DLD1 (cell line): ENCODE measurements around the gene CDKAL1.

ENCODE experiments used
- in situ Hi-C: cut with HindIII; loops from 2 replicates; pipeline ENCODE4 v1.10.0; 2017; ENCODE audit warnings: low sequenced_read_pairs

CDKAL1 gene

GRCh38 chr6:21263531-21264287 lies 729.5 kb downstream of the CDKAL1 start:
- in situ Hi-C loops = no loop called here

GRCh38 chr6:21264288-21265033 lies 730.2 kb downstream of the CDKAL1 start:
- in situ Hi-C loops = no loop called here

GRCh38 chr6:21265034-21265729 lies 730.9 kb downstream of the CDKAL1 start:
- in situ Hi-C loops = no loop called here

- in situ Hi-C loops = no loop called here
Observed at GRCh38 chr6:21265730-21266044, 731.4 kb downstream of the CDKAL1 start.

GRCh38 chr6:21270636-21271201 lies 736.5 kb downstream of the CDKAL1 start:
- in situ Hi-C loops = no loop called here

GRCh38 chr6:21271428-21272155 lies 737.3 kb downstream of the CDKAL1 start:
- in situ Hi-C loops = no loop called here

- in situ Hi-C loops = no loop called here
Observed at GRCh38 chr6:21273451-21273850, 739.2 kb downstream of the CDKAL1 start.

- in situ Hi-C loops = no loop called here
Observed at GRCh38 chr6:21274851-21275250, 740.6 kb downstream of the CDKAL1 start.

- in situ Hi-C loops = no loop called here
Observed at GRCh38 chr6:21277601-21278374, 743.5 kb downstream of the CDKAL1 start.

GRCh38 chr6:21278375-21278745 lies 744.1 kb downstream of the CDKAL1 start:
- in situ Hi-C loops = no loop called here

GRCh38 chr6:21279619-21280018 lies 745.4 kb downstream of the CDKAL1 start:
- in situ Hi-C loops = no loop called here

GRCh38 chr6:21281366-21281765 lies 747.1 kb downstream of the CDKAL1 start:
- in situ Hi-C loops = no loop called here
